Measurements from ENCODE around the gene DCK.

Gene DCK

DNA sequence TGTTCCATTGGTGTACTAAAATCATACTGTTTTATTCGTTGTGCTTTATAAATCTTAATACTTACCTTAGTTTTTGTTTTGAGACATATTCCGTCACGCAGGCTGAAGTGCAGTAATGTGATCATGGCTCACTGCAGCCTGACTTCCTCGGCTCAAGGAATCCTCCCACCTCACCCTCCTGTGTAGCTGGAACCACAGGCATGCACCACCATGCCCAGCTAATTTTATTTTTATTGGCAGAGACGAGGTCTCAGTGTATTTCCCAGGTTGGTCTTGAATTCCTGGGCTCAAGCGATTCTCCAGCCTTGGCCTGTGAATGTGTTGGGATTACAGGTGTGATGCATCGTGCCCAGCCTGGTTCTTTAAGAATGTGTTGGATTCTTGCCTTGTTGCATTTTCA lies 24.4 kb upstream of the DCK start:
- Histone ChIP-seq H3K27ac (no peak overlapping the region), H3K36me3 (ENCODE audit: insufficient read depth) (no peaks in the 10 kb centered on the region), H3K79me2 (ENCODE audit: insufficient read depth, low read depth) (no peaks in the 10 kb centered on the region), H3K9ac (no peak overlapping the region), H3K27me3 (ENCODE audit: insufficient read depth, low read depth) (no peaks in the 10 kb centered on the region), H3K4me3 (IDR thresholded peaks at IDR 0.05; ENCODE audit: insufficient read depth, low read depth, low read length) (no peak overlapping the region), H2AFZ (ENCODE audit: low read depth) (no peak overlapping the region), H4K20me1 (ENCODE audit: insufficient read depth) (no peaks in the 10 kb centered on the region), H3K4me1 (ENCODE audit: low read depth, poor library complexity, severe bottlenecking) (no peaks in the 10 kb centered on the region), H3K4me2 (no peak overlapping the region)
- TF ChIP-seq, protein P1, sequence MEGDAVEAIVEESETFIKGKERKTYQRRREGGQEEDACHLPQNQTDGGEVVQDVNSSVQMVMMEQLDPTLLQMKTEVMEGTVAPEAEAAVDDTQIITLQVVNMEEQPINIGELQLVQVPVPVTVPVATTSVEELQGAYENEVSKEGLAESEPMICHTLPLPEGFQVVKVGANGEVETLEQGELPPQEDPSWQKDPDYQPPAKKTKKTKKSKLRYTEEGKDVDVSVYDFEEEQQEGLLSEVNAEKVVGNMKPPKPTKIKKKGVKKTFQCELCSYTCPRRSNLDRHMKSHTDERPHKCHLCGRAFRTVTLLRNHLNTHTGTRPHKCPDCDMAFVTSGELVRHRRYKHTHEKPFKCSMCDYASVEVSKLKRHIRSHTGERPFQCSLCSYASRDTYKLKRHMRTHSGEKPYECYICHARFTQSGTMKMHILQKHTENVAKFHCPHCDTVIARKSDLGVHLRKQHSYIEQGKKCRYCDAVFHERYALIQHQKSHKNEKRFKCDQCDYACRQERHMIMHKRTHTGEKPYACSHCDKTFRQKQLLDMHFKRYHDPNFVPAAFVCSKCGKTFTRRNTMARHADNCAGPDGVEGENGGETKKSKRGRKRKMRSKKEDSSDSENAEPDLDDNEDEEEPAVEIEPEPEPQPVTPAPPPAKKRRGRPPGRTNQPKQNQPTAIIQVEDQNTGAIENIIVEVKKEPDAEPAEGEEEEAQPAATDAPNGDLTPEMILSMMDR (conservative IDR thresholded peaks at IDR 0.05; ENCODE audit: low read depth, low read length): no peak

DNA sequence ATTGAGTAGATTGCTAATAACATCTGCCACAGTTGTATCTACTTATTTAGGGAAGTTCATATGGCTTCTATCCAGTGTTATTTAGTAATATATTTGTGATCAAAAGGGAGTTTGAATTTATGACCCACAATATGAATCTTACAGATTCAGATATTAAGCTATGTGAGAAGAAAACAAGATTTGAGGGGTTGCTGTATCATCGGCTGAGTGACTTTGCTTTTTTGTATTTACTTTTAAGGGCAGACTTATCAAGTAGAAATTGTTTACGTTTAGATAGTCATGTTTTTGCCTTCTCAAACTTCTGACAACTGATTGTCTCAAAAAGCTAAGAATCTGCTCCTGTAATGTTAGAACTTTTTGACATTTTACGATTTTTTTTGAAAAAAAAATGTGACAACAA lies 17.2 kb upstream of the DCK start:
- Histone ChIP-seq H3K4me3 (IDR thresholded peaks at IDR 0.05; ENCODE audit: insufficient read depth, low read depth, low read length) (no peak overlapping the region), H3K36me3 (ENCODE audit: insufficient read depth) (no peaks in the 10 kb centered on the region)

DNA sequence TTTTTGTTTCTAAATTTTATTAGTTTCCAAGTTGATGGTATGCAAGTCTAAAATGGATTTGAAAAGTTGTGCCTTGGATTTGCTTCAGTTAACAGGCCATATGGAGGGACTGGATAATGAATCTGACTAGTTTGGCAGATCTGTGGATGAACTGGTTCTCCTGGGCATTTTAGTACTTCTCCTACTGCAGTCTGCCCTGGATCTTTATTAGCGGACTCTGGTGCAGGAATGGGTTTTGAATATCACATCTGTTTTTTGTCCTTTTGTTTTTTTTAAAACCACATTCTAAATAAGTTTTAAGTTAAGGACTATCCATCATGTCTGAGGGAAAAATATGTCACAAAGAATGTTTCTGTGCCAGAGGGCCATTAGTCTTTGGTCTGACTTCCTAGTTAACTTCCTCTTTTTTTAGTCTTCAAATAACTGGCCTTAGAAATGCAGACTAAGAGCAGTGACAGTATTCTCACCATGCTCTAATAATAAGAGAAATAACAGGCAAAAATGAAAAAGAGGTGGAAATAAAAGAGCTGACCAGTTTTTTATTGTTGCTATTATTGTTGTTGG lies 13.9 kb upstream of the DCK start:
- Histone ChIP-seq H3K9ac (no peak overlapping the region), H4K20me1 (ENCODE audit: insufficient read depth) (no peaks in the 10 kb centered on the region), H3K4me3 (IDR thresholded peaks at IDR 0.05; ENCODE audit: insufficient read depth, low read depth, low read length) (no peak overlapping the region), H3K36me3 (ENCODE audit: insufficient read depth) (no peaks in the 10 kb centered on the region), H3K4me1 (ENCODE audit: low read depth, poor library complexity, severe bottlenecking) (no peaks in the 10 kb centered on the region), H3K4me2 (no peak overlapping the region), H3K79me2 (ENCODE audit: insufficient read depth, low read depth) (no peaks in the 10 kb centered on the region), H2AFZ (ENCODE audit: low read depth) (no peak overlapping the region), H3K27me3 (ENCODE audit: insufficient read depth, low read depth) (no peaks in the 10 kb centered on the region), H3K27ac (no peak overlapping the region)
- TF ChIP-seq, protein P1 (conservative IDR thresholded peaks at IDR 0.05; ENCODE audit: low read depth, low read length): no peak

More for the DNA sequence above, 17.2 kb upstream of the DCK start:
- Histone ChIP-seq H3K79me2 (ENCODE audit: insufficient read depth, low read depth) (no peaks in the 10 kb centered on the region), H4K20me1 (ENCODE audit: insufficient read depth) (no peaks in the 10 kb centered on the region), H3K27me3 (ENCODE audit: insufficient read depth, low read depth) (no peaks in the 10 kb centered on the region), H2AFZ (ENCODE audit: low read depth) (no peak overlapping the region), H3K27ac (no peak overlapping the region), H3K4me1 (ENCODE audit: low read depth, poor library complexity, severe bottlenecking) (no peaks in the 10 kb centered on the region), H3K4me2 (no peak overlapping the region), H3K9ac (no peak overlapping the region)
- TF ChIP-seq, protein P1 (conservative IDR thresholded peaks at IDR 0.05; ENCODE audit: low read depth, low read length): no peak

DNA sequence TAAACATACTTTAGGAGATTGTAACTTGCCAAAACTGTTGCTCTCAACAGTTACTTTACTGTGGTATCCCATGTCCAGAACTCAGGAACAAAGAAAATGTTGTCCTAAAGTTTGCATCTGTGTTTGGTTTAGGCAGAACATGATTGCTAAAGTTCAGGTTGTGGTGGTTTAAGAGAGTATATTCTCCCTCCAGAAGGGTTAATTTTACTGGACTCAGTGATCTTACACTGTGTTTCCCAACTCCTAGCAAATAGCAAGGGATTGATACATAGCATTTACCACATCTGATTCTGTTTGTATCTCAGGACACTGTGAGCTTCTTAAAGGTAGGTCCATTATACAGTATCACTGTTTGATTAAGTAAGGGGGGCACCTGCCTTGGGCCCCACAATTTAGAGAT lies 13.3 kb upstream of the DCK start:
- Histone ChIP-seq H2AFZ (ENCODE audit: low read depth) (no peak overlapping the region), H3K27me3 (ENCODE audit: insufficient read depth, low read depth) (no peaks in the 10 kb centered on the region), H3K27ac (no peak overlapping the region), H3K4me3 (IDR thresholded peaks at IDR 0.05; ENCODE audit: insufficient read depth, low read depth, low read length) (no peak overlapping the region), H3K9ac (no peak overlapping the region), H3K4me1 (ENCODE audit: low read depth, poor library complexity, severe bottlenecking) (no peaks in the 10 kb centered on the region), H4K20me1 (ENCODE audit: insufficient read depth) (no peaks in the 10 kb centered on the region), H3K4me2 (no peak overlapping the region), H3K36me3 (ENCODE audit: insufficient read depth) (no peaks in the 10 kb centered on the region), H3K79me2 (ENCODE audit: insufficient read depth, low read depth) (no peaks in the 10 kb centered on the region)
- TF ChIP-seq, protein P1 (conservative IDR thresholded peaks at IDR 0.05; ENCODE audit: low read depth, low read length): no peak

Measured in KMS-11 (cell line).